Adrenal gland (tissue), 12 donors: Measurements from ENCODE around the gene KIAA1755. TPM values are rescaled to one million over a fixed set of nuclear protein-coding genes. Genes with fewer than 3 reads are reported as not detected.
A peak's percentile ranks its signal among the peaks of the same experiment; 100 is the strongest.

Source experiments
- DNase-seq, 7 donors: peaks; one replicate each; pipeline ENCODE4 v3.0.0-alpha.2; 2019 to 2020
- H3K27ac ChIP-seq, 5 donors: fragments of 200-600 bp; sonication (generic) in 4 of 5; 1 replicate in 3 of 5; 2 replicates in 2 of 5; pipeline versions ENCODE4 v1.5.1 to v1.8.0; 2016 to 2020; ENCODE audit warnings: mild to moderate bottlenecking in 1 of 5
- H3K27me3 ChIP-seq: fragments of 200-600 bp; 2 replicates; pipeline ENCODE4 v1.8.0; 2021
- H3K36me3 ChIP-seq, 2 donors: fragments of 200-600 bp; replicated peaks in 1 of 2; 1 replicate in 1 of 2; 2 replicates in 1 of 2; pipeline versions ENCODE4 v1.5.1 to v1.8.0; 2018 to 2022
- H3K4me1 ChIP-seq, 2 donors: fragments of 200-600 bp; replicated peaks in 1 of 2; 1 replicate in 1 of 2; 2 replicates in 1 of 2; pipeline versions ENCODE4 v1.5.1 to v1.8.0; 2018 to 2021
- H3K4me3 ChIP-seq, 4 donors: fragments of 200-600 bp; sonication (generic) in 3 of 4; one replicate each; pipeline ENCODE4 v1.5.1; 2016 to 2018
- H3K9me3 ChIP-seq, 3 donors: fragments of 200-600 bp; sonication (generic) in 1 of 3; replicated peaks in 1 of 3; 1 replicate in 2 of 3; 2 replicates in 1 of 3; pipeline versions ENCODE4 v1.5.1 to v1.8.0; 2016 to 2021
- CTCF ChIP-seq, 6 experiments: fragments of 450-650 bp in 4 of 6; fragments of 200-600 bp in 2 of 6; sonication (generic) in 1 of 6; IDR thresholded peaks; 1 replicate in 5 of 6; 2 replicates in 1 of 6; pipeline versions ENCODE4 v1.5.1 to v1.8.0; 2016 to 2021; ENCODE audit warnings: antibody characterized with exemption in 6 of 6, mild to moderate bottlenecking in 2 of 6, moderate library complexity in 1 of 6
- POLR2A ChIP-seq, 2 donors: fragments of 450-650 bp; IDR thresholded peaks; one replicate each; pipeline ENCODE4 v1.6.1; 2017; ENCODE audit warnings: antibody characterized with exemption in 2 of 2, mild to moderate bottlenecking in 2 of 2, moderate library complexity in 1 of 2
- WGBS, 4 donors: extraction: QIAGEN DNeasy Blood & Tissue Kit in 2 of 4; methylation state at CpG; one replicate each; pipeline versions ENCODE4 v1.1.5 to v1.1.7; 2013 to 2017; 5-methylcytosine and 5-hydroxymethylcytosine counted together
- intact Hi-C, 2 donors: fragments of 100-400 bp; cut with DNase I; formaldehyde crosslinking; loops; one replicate each; pipeline versions ENCODE4 v1.14.1 to v1.15.0; 2022 to 2023
- polyA plus RNA-seq, 3 donors: library from polyadenylated mRNA; stranded (reverse); fragments of 200-250 nt in 2 of 3; fragments of 350-450 nt in 1 of 3; fragmentation: Illumina TruSeq in 1 of 3; extraction: RNeasy Lipid Tissue Mini Kit (QIAGEN cat#74804) in 1 of 3; gene quantifications; one replicate each; pipeline ENCODE4 v1.2.3, GENCODE V29; 2013 to 2014
- total RNA-seq, 9 donors: library from RNA; depleted of rRNA in 4 of 9; stranded (reverse); fragments of >200 nt in 4 of 9; fragments of 120-200 nt in 1 of 9; fragmentation: NEBNext Ultra II Directional in 1 of 9; extraction: Animal tissue kit (Norgen Biotek cat#: 25700) in 1 of 9; gene quantifications; one replicate each; pipeline versions ENCODE4 v1.1.0 to v1.2.4, GENCODE V29; 2013 to 2023
- donor health status: healthy with polysubstance abuse.
- donor health status: Bipolar disorder and iron deficiency.
- donor health status: DM: yes; HTN: yes; CAD: no.
- donor health status: DM: no; HTN: no; CAD: no.
- donor health status: DM: no; HTN: no; CAD: no.
- donor health status: DM: yes; HTN: yes; CAD: no.

KIAA1755 gene
- total and polyA plus RNA-seq, 12 donors = 0.42 to 8.0 (median 2.0) TPM

DNA sequence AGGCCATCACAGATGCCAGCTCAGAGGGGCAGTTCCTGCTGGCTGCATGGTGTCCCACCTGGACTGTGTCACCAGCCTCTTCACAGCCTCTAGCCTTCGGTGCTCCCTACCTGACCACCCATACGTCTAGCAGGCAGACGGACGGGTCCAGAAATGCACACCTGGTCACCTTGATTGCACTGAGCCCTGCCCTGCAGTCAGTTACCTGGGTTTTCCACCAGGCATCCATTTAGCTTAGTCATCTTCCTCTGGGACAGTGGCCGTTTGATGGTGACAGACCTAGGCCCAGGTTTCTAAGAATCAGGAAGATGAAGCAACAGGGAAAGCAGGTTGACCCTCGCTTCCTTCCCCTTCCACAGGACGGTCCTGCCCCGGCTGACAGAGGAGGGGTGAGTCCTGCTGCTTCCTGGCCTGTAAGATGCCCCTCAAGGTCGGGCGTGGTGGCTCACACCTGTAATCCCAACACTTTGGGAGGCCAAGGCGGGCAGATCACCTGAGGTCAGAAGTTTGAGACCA, 33.6 kb upstream of the KIAA1755 start:
- DNase-seq = no peak
- Histone ChIP-seq H3K4me1 (no peaks in the 10 kb centered on the region), H3K4me3 (no peak overlapping the region), H3K27me3 (peaks cover 4% of the 10 kb centered on the region), H3K27ac (no peak overlapping the region), H3K9me3 (no peaks in the 10 kb centered on the region), H3K36me3 (no peaks in the 10 kb centered on the region)
- WGBS, 4 donors = 77 to 91% (median 86%) methylated on average over 10 to 11 of the region's 11 CpGs
- no peak for TF ChIP-seq CTCF (IDR thresholded peaks at IDR 0.05)
- TF ChIP-seq POLR2A (IDR thresholded peaks at IDR 0.05) = no peak
- intact Hi-C loops = no loop called here

DNA sequence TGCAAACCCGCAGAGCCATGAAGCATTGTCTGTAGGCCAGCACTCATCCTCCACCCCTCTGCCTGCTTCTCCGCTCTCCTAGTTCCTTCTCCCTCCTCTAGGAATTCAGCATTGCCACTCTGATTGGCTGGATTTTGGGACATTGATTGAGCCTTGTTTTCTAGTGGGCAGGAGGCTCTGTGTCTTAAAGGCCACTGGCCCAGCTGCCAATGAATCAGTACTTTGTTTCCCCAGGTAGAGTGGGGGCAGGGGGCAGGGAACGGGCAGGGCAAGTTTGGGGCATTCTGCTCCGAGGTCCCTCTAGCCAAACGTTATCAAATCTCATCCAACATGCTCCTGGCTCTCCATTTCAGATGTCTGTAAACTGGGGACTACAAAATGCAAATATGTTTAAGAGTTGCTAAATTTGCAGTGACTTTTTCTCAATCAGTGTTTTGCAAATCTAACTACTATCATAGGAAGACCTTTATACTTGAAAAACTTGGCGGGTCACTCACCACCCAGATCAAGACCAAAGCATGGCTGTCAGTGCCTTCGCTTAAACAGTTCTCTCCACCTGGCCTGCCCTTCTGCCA, 33.0 kb upstream of the KIAA1755 start:
- WGBS, 4 donors = 60 to 81% (median 69%) methylated on average over 7 of the region's 7 CpGs
- Histone ChIP-seq H3K9me3 (no peaks in the 10 kb centered on the region), H3K36me3 (no peaks in the 10 kb centered on the region), H3K27ac (no peak overlapping the region), H3K27me3 (peaks cover 4% of the 10 kb centered on the region), H3K4me3 (no peak overlapping the region), H3K4me1 (no peaks in the 10 kb centered on the region)
- intact Hi-C loops = no loop called here
- TF ChIP-seq POLR2A (IDR thresholded peaks at IDR 0.05) = no peak
- TF ChIP-seq CTCF (IDR thresholded peaks at IDR 0.05) = no peak
- no peak for DNase-seq

GRCh38 chr20:38291966-38292365, 31.4 kb upstream of the KIAA1755 start:
- Histone ChIP-seq H3K4me1 (no peaks in the 10 kb centered on the region), H3K9me3 (no peaks in the 10 kb centered on the region), H3K4me3 (no peak overlapping the region), H3K36me3 (no peaks in the 10 kb centered on the region), H3K27me3 (peaks cover 4% of the 10 kb centered on the region), H3K27ac (no peak overlapping the region)
- intact Hi-C loops = no loop called here
- TF ChIP-seq CTCF (IDR thresholded peaks at IDR 0.05) (no peak), POLR2A (IDR thresholded peaks at IDR 0.05) (no peak)
- 53 to 80% (median 65%) methylated on average over 2 to 3 of the region's 3 CpGs for WGBS, 4 donors
- no peak for DNase-seq

DNA sequence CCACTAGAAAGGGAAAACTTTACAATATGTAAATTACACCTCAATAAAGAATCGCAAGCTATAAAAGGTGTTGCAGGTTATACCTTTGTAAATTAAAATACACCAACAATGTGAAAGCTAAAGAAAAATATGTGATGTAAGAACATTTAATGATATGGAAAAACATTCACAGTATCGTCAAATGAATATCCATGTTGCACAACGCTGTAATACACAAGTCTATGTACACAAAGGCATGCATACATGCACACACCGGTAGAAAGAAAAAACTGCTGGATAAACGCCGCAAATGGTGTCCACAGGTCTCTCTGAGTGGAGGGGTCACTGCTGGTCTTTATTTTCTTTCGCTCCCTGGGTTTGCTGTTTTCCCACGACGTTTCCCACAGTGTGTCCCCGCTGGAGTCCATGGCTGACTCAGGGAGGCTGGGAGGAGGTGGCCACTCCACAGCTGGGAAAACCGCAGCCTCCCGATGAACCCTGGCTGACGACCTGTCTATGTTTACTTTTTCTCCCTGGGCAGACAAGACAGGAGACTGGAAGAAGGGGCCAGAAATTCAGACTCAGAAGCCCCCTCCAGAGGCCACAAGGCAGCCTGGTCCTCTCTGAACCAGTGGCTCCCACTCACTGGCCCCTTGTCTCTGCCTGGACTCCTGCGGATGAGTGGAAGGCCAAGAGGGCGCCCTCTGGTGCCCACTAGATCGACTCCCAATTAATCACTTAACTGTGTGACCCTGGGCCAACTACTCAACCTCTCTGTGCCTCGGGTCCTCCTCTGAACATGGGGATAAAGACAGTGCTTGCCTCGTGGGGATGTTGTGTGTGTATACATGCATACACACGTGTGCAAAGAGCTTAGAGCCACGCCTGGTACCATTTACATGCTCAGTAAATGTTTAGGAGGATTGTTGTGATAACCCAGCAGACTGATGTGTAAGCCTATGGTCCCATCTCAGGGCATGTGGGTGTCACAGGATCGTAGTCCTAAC, 30.6 kb upstream of the KIAA1755 start:
- peak in 1 of 7 donors; percentile 28 for DNase-seq
- H3K4me1 ChIP-seq = no peaks in the 10 kb centered on the region
- no peaks in the 10 kb centered on the region for H3K36me3 ChIP-seq
- intact Hi-C loops = no loop called here
- TF ChIP-seq POLR2A (IDR thresholded peaks at IDR 0.05) (no peak), CTCF (IDR thresholded peaks at IDR 0.05) (peak in 4 of 6 experiments; percentile 13 to 28 (median 20))
- H3K27ac ChIP-seq = no peak overlapping the region
- WGBS, 4 donors = 40 to 49% (median 46%) methylated on average over 20 to 21 of the region's 21 CpGs
- no peak overlapping the region for H3K4me3 ChIP-seq
- peaks cover 4% of the 10 kb centered on the region for H3K27me3 ChIP-seq
- no peaks in the 10 kb centered on the region for H3K9me3 ChIP-seq
